Keratinocyte (primary cell): Measurements from ENCODE around the gene SLC10A3. TPM values are rescaled to one million over a fixed set of nuclear protein-coding genes. Genes with fewer than 3 reads are reported as not detected.

Source experiments
- DNase-seq: peaks from one replicate; pipeline ENCODE4 v3.0.0-alpha.2; 2011; ENCODE audit warnings: low read depth, missing footprints, low spot score
- FAIRE-seq: peaks from 2 replicates; lab custom pipeline; 2011; peaks lifted over from hg19 to GRCh38; lab: Jason Lieb, UNC
- H2AFZ ChIP-seq: 2 replicates; pipeline ENCODE4 v1.6.0; 2012; ENCODE audit warnings: low read length, control low read depth, inconsistent platforms; ENCODE audit not compliant: control insufficient read depth
- H3K27ac ChIP-seq: 2 replicates; pipeline ENCODE4 v1.5.1; 2011; ENCODE audit warnings: low read length; ENCODE audit not compliant: control insufficient read depth, insufficient read depth
- H3K27me3 ChIP-seq: 3 replicates; pipeline ENCODE4 v1.6.0; 2011; ENCODE audit warnings: low read length; ENCODE audit not compliant: control insufficient read depth, insufficient read depth; ENCODE audit errors: extremely low read depth
- H3K36me3 ChIP-seq, 2 experiments: 2 replicates in 1 of 2; 3 replicates in 1 of 2; pipeline ENCODE4 v1.5.1; 2011; ENCODE audit warnings: low read length in 2 of 2, mild to moderate bottlenecking in 1 of 2; ENCODE audit not compliant: control insufficient read depth in 2 of 2, insufficient read depth in 2 of 2; ENCODE audit errors: extremely low read depth in 1 of 2
- H3K4me1 ChIP-seq: 3 replicates; pipeline ENCODE4 v1.5.1; 2011; ENCODE audit warnings: low read length; ENCODE audit not compliant: control insufficient read depth, insufficient read depth; ENCODE audit errors: extremely low read depth
- H3K4me2 ChIP-seq: 3 replicates; pipeline ENCODE4 v1.6.0; 2011; ENCODE audit warnings: low read depth, low read length; ENCODE audit not compliant: control insufficient read depth, insufficient read depth; ENCODE audit errors: extremely low read depth
- H3K4me3 ChIP-seq, 3 experiments: fragments of 200-600 bp in 1 of 3; sonication (generic) in 1 of 3; 2 replicates in 2 of 3; 3 replicates in 1 of 3; pipeline ENCODE4 v1.5.1; 2011 to 2016; ENCODE audit warnings: low read length in 3 of 3, mild to moderate bottlenecking in 3 of 3, control low read depth in 2 of 3, inconsistent platforms in 1 of 3, low read depth in 1 of 3, mixed read lengths in 1 of 3, mixed run types in 1 of 3, moderate library complexity in 1 of 3; ENCODE audit not compliant: control insufficient read depth in 2 of 3, insufficient read depth in 2 of 3; ENCODE audit errors: extremely low read depth in 1 of 3
- H3K79me2 ChIP-seq: 2 replicates; pipeline ENCODE4 v1.6.0; 2012; ENCODE audit warnings: low read length; ENCODE audit not compliant: control insufficient read depth, insufficient read depth
- H3K9ac ChIP-seq: 3 replicates; pipeline ENCODE4 v1.6.0; 2011; ENCODE audit warnings: low read length; ENCODE audit not compliant: control insufficient read depth, insufficient read depth; ENCODE audit errors: extremely low read depth
- H3K9me1 ChIP-seq: 3 replicates; pipeline ENCODE4 v1.6.0; 2011; ENCODE audit warnings: low read length; ENCODE audit not compliant: control insufficient read depth, insufficient read depth; ENCODE audit errors: extremely low read depth
- H3K9me3 ChIP-seq: 2 replicates; pipeline ENCODE4 v1.5.1; 2012; ENCODE audit warnings: low read depth, low read length; ENCODE audit not compliant: control insufficient read depth
- H4K20me1 ChIP-seq: 3 replicates; pipeline ENCODE4 v1.6.0; 2011; ENCODE audit warnings: low read length; ENCODE audit not compliant: control insufficient read depth, insufficient read depth; ENCODE audit errors: extremely low read depth
- CTCF ChIP-seq, 3 experiments: IDR thresholded peaks in 1 of 3; conservative IDR thresholded peaks in 1 of 3; optimal IDR thresholded peaks in 1 of 3; 2 replicates in 2 of 3; 3 replicates in 1 of 3; pipeline versions ENCODE3 to v1.5.1; 2011; ENCODE audit warnings: low read length in 3 of 3, mild to moderate bottlenecking in 3 of 3, moderate library complexity in 2 of 3, control low read depth in 1 of 3, inconsistent platforms in 1 of 3; ENCODE audit not compliant: insufficient read depth in 2 of 3; ENCODE audit errors: extremely low read depth in 1 of 3
- EZH2 ChIP-seq: IDR thresholded peaks from one replicate; pipeline ENCODE4 v1.6.1; 2012; ENCODE audit warnings: inconsistent platforms, mild to moderate bottlenecking, low read length, moderate library complexity
- dilution Hi-C: fragments of 300-500 bp; cut with MboI; formaldehyde crosslinking; loops from one replicate; pipeline ENCODE4 v1.7.0; 2020; ENCODE audit warnings: low sequenced_read_pairs; ENCODE audit not compliant: extremely low pct_ligation_motif_present
- polyA plus RNA-seq, 5 experiments: library from polyadenylated mRNA; depleted of rRNA in 3 of 5; stranded (reverse) in 3 of 5; stranded (forward) in 1 of 5; unstranded in 1 of 5; fragments of >200 nt; gene quantifications; 1 replicate in 1 of 5; 2 replicates in 3 of 5; 3 replicates in 1 of 5; pipeline versions ENCODE4 v1.2.1 to v1.2.3, GENCODE V29; 2011 to 2012; ENCODE audit warnings: missing spikeins in 2 of 5, low read depth in 1 of 5, low replicate concordance in 1 of 5

SLC10A3 gene
- polyA plus RNA-seq, 1 donor (not counting 4 experiments of a cell fraction or from before 2014, with no cell fraction given): 8.1 TPM

DNA sequence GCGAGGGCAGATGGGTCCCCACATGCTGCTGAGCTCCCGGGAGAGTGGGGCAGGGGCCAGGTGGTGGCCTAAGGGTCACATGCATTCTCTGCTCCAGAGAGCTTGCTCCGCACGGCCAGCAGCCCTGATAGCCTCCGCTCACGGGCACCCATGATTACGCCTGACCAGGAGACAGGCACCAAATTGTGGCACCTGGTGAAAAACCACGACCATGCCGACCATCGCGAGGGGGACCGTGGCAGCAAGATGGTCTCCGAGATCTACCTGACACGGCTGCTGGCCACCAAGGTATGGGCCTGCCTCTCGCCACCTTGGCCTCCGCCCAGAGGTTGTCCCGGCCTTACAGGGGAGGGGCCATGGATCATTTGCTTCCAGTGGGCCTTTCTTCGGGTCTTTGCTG, 20.5 kb downstream of the SLC10A3 start:
- Histone ChIP-seq H3K4me3 (no peak overlapping the region), H3K36me3 (peaks cover 0 to 5% of the 10 kb centered on the region in 2 experiments), H4K20me1 (no peaks in the 10 kb centered on the region), H3K9me1 (no peaks in the 10 kb centered on the region), H3K27me3 (no peaks in the 10 kb centered on the region), H3K4me1 (no peaks in the 10 kb centered on the region), H3K9me3 (peaks cover 2% of the 10 kb centered on the region), H3K27ac (no peak overlapping the region), H2AFZ (no peak overlapping the region), H3K9ac (no peak overlapping the region), H3K79me2 (no peaks in the 10 kb centered on the region), H3K4me2 (no peak overlapping the region)
- TF ChIP-seq EZH2 (no peak), CTCF (optimal IDR thresholded peaks at IDR 0.05 in 1 of 3, IDR thresholded peaks at IDR 0.05 in 1 of 3, conservative IDR thresholded peaks at IDR 0.05 in 1 of 3; ENCODE audit: extremely low read depth in 1 of 3, insufficient read depth in 2 of 3, low read length in 3 of 3) (no peak)
- dilution Hi-C loops: no loop called here
- FAIRE-seq (no peak), DNase-seq (no peak)

GRCh38 chrX:154469114-154469513, 21.3 kb downstream of the SLC10A3 start:
- Histone ChIP-seq H3K27ac (no peak overlapping the region), H3K9ac (no peak overlapping the region), H3K27me3 (no peaks in the 10 kb centered on the region), H4K20me1 (no peaks in the 10 kb centered on the region), H3K36me3 (peaks cover 0 to 5% of the 10 kb centered on the region in 2 experiments), H3K4me2 (no peak overlapping the region), H3K4me3 (no peak overlapping the region), H2AFZ (no peak overlapping the region), H3K79me2 (no peaks in the 10 kb centered on the region), H3K4me1 (no peaks in the 10 kb centered on the region), H3K9me3 (peaks cover 2% of the 10 kb centered on the region), H3K9me1 (no peaks in the 10 kb centered on the region)
- dilution Hi-C loops: no loop called here
- DNase-seq: no peak
- TF ChIP-seq CTCF (optimal IDR thresholded peaks at IDR 0.05 in 1 of 3, IDR thresholded peaks at IDR 0.05 in 1 of 3, conservative IDR thresholded peaks at IDR 0.05 in 1 of 3; ENCODE audit: extremely low read depth in 1 of 3, insufficient read depth in 2 of 3, low read length in 3 of 3) (no peak), EZH2 (no peak)
- no peak for FAIRE-seq
